ENCODE data around the gene TMEM37. TPM values are rescaled to one million over a fixed set of nuclear protein-coding genes. Genes with fewer than 3 reads are reported as not detected.

The TMEM37 gene
- total and polyA plus RNA-seq, 2 experiments from 2014 or later: 52.6 to 123 TPM

- no peaks in the 10 kb centered on the region for H3K36me3 ChIP-seq (replicated peaks; ENCODE audit: insufficient read depth, low read depth)
- H3K4me2 ChIP-seq: no peak overlapping the region
- DNase-seq (ENCODE audit: low spot score): no peak
- 88% methylated on average over 9 of the region's 9 CpGs for WGBS (ENCODE audit: low lambda C conversion rate, missing lambda C conversion rate)
- no peak overlapping the region for H3K27ac ChIP-seq
- no peaks in the 10 kb centered on the region for H3K4me1 ChIP-seq (ENCODE audit: insufficient read depth)
- no peaks in the 10 kb centered on the region for H3K79me2 ChIP-seq
- no peaks in the 10 kb centered on the region for H3K27me3 ChIP-seq
- no peak overlapping the region for H3K4me3 ChIP-seq
- no peaks in the 10 kb centered on the region for H3K9me3 ChIP-seq (ENCODE audit: low read depth)
- TF ChIP-seq CTCF (IDR thresholded peaks at IDR 0.05; ENCODE audit: poor library complexity): no peak
- no peak for TF ChIP-seq EZH2 (IDR thresholded peaks at IDR 0.05; ENCODE audit: borderline replicate concordance)
- TF ChIP-seq EZH2phosphoT487 (IDR thresholded peaks at IDR 0.05; ENCODE audit: low read depth, severe bottlenecking, unreplicated experiment): no peak
- no peak overlapping the region for H2AFZ ChIP-seq
- H4K20me1 ChIP-seq (ENCODE audit: insufficient read depth, poor library complexity, severe bottlenecking): no peaks in the 10 kb centered on the region
- H3K9me2 ChIP-seq (replicated peaks; ENCODE audit: insufficient read depth): no peaks in the 10 kb centered on the region
Observed at GRCh38 chr2:119475225-119475856, 43.7 kb downstream of the TMEM37 start.

- Histone ChIP-seq H3K36me3 (replicated peaks; ENCODE audit: insufficient read depth, low read depth) (no peaks in the 10 kb centered on the region), H3K4me3 (no peak overlapping the region), H3K27me3 (no peaks in the 10 kb centered on the region), H3K4me1 (ENCODE audit: insufficient read depth) (no peaks in the 10 kb centered on the region), H4K20me1 (ENCODE audit: insufficient read depth, poor library complexity, severe bottlenecking) (no peaks in the 10 kb centered on the region), H3K79me2 (no peaks in the 10 kb centered on the region), H2AFZ (no peak overlapping the region), H3K4me2 (no peak overlapping the region), H3K27ac (no peak overlapping the region), H3K9me3 (ENCODE audit: low read depth) (no peaks in the 10 kb centered on the region), H3K9me2 (replicated peaks; ENCODE audit: insufficient read depth) (no peaks in the 10 kb centered on the region)
- TF ChIP-seq CTCF (IDR thresholded peaks at IDR 0.05; ENCODE audit: poor library complexity) (no peak), EZH2 (IDR thresholded peaks at IDR 0.05; ENCODE audit: borderline replicate concordance) (no peak), EZH2phosphoT487 (IDR thresholded peaks at IDR 0.05; ENCODE audit: low read depth, severe bottlenecking, unreplicated experiment) (no peak)
- no peak for DNase-seq (ENCODE audit: low spot score)
- 74% methylated on average over 6 of the region's 6 CpGs for WGBS (ENCODE audit: low lambda C conversion rate, missing lambda C conversion rate)
Observed at GRCh38 chr2:119475857-119476244, 44.2 kb downstream of the TMEM37 start.

- peak; percentile 79 for DNase-seq (ENCODE audit: low spot score)
- Histone ChIP-seq H3K36me3 (replicated peaks; ENCODE audit: insufficient read depth, low read depth) (no peaks in the 10 kb centered on the region), H3K4me1 (ENCODE audit: insufficient read depth) (no peaks in the 10 kb centered on the region), H3K4me2 (peak overlapping the region; percentile 61), H3K4me3 (no peak overlapping the region), H3K27ac (no peak overlapping the region), H3K9me2 (replicated peaks; ENCODE audit: insufficient read depth) (no peaks in the 10 kb centered on the region), H3K79me2 (no peaks in the 10 kb centered on the region), H4K20me1 (ENCODE audit: insufficient read depth, poor library complexity, severe bottlenecking) (no peaks in the 10 kb centered on the region), H2AFZ (no peak overlapping the region), H3K9me3 (ENCODE audit: low read depth) (no peaks in the 10 kb centered on the region), H3K27me3 (no peaks in the 10 kb centered on the region)
- TF ChIP-seq CTCF (IDR thresholded peaks at IDR 0.05; ENCODE audit: poor library complexity): peak; percentile 98
- no peak for TF ChIP-seq EZH2phosphoT487 (IDR thresholded peaks at IDR 0.05; ENCODE audit: low read depth, severe bottlenecking, unreplicated experiment)
- 39% methylated on average over 19 of the region's 20 CpGs for WGBS (ENCODE audit: low lambda C conversion rate, missing lambda C conversion rate)
Observed at GRCh38 chr2:119476301-119477112, 44.9 kb downstream of the TMEM37 start.
